ENCODE measurements around the gene INSIG2. TPM values are rescaled to one million over a fixed set of nuclear protein-coding genes. Genes with fewer than 3 reads are reported as not detected.
A peak's percentile ranks its signal among the peaks of the same experiment; 100 is the strongest.

Gene INSIG2
- total and polyA plus RNA-seq, 2 experiments from 2014 or later = 8.1 to 15.1 TPM

DNA sequence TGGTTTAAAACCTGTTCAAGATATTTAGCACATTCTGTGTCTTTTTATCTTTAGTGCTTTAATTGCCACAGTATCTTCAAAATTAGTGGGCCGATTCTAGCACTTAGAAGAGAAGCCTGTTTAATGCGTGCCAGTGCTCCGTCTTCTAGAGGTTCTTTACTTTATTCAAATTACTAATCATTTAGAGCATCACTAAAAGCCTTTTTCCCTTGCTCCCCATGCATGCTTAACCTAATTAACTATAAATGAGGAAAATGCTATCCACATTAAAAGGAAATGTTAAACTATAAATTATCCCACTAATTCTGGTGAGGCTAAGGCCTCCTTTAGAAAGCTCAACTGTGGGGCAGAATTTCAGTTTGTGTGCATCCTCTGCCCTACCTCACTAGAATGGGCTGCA, 31.5 kb upstream of the INSIG2 start (continued):
- TF ChIP-seq, protein P1, sequence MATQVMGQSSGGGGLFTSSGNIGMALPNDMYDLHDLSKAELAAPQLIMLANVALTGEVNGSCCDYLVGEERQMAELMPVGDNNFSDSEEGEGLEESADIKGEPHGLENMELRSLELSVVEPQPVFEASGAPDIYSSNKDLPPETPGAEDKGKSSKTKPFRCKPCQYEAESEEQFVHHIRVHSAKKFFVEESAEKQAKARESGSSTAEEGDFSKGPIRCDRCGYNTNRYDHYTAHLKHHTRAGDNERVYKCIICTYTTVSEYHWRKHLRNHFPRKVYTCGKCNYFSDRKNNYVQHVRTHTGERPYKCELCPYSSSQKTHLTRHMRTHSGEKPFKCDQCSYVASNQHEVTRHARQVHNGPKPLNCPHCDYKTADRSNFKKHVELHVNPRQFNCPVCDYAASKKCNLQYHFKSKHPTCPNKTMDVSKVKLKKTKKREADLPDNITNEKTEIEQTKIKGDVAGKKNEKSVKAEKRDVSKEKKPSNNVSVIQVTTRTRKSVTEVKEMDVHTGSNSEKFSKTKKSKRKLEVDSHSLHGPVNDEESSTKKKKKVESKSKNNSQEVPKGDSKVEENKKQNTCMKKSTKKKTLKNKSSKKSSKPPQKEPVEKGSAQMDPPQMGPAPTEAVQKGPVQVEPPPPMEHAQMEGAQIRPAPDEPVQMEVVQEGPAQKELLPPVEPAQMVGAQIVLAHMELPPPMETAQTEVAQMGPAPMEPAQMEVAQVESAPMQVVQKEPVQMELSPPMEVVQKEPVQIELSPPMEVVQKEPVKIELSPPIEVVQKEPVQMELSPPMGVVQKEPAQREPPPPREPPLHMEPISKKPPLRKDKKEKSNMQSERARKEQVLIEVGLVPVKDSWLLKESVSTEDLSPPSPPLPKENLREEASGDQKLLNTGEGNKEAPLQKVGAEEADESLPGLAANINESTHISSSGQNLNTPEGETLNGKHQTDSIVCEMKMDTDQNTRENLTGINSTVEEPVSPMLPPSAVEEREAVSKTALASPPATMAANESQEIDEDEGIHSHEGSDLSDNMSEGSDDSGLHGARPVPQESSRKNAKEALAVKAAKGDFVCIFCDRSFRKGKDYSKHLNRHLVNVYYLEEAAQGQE (IDR thresholded peaks at IDR 0.05; ENCODE audit: unreplicated experiment) = no peak
- no peak for TF ChIP-seq CREB1 (CRISPR knock-in tag; IDR thresholded peaks at IDR 0.05; ENCODE audit: low read depth)

GRCh38 chr2:118058951-118059350, 29.3 kb upstream of the INSIG2 start:
- no peaks in the 10 kb centered on the region for H3K27me3 ChIP-seq (ENCODE audit: insufficient read depth)
- no peak overlapping the region for H3K4me3 ChIP-seq
- H3K4me3 Mint-ChIP-seq = no peak overlapping the region
- H2AFZ ChIP-seq = peak overlapping the region; percentile 60; the same call in 1 of the 2 replicates
- no peaks in the 10 kb centered on the region for H3K9me3 Mint-ChIP-seq
- ATAC-seq (no peak), DNase-seq (ENCODE audit: low spot score) (no peak)
- no peaks in the 10 kb centered on the region for H4K20me1 ChIP-seq (replicated peaks; ENCODE audit: insufficient read depth)
- no peak for TF ChIP-seq POLR2AphosphoS5 (IDR thresholded peaks at IDR 0.05; ENCODE audit: low read depth)
- TF ChIP-seq EZH2phosphoT487 (IDR thresholded peaks at IDR 0.05; ENCODE audit: unreplicated experiment) = no peak
- TF ChIP-seq ETS1 (IDR thresholded peaks at IDR 0.05) = no peak
- no peak for TF ChIP-seq STAT1 (IDR thresholded peaks at IDR 0.05; ENCODE audit: unreplicated experiment)
- TF ChIP-seq JUNB (IDR thresholded peaks at IDR 0.05; ENCODE audit: unreplicated experiment) = no peak
- no peaks in the 10 kb centered on the region for H3K36me3 ChIP-seq (ENCODE audit: insufficient read depth)
- H3K27me3 Mint-ChIP-seq (ENCODE audit: insufficient read depth, low read depth, poor library complexity) = peaks cover 2% of the 10 kb centered on the region
- H3K4me1 Mint-ChIP-seq = no peaks in the 10 kb centered on the region; the same call in 2 of the 3 replicates
- no peaks in the 10 kb centered on the region for H3F3A ChIP-seq (replicated peaks; ENCODE audit: low read depth)
- no peak overlapping the region for H3K27ac ChIP-seq (ENCODE audit: low read depth)
- no peak overlapping the region for H3K27ac Mint-ChIP-seq
- no peaks in the 10 kb centered on the region for H3K4me1 ChIP-seq (ENCODE audit: insufficient read depth)
- H3K79me2 ChIP-seq (replicated peaks; ENCODE audit: insufficient read depth) = no peaks in the 10 kb centered on the region
- H3K4me2 ChIP-seq = no peak overlapping the region
- H3K9me2 ChIP-seq (ENCODE audit: insufficient read depth) = no peaks in the 10 kb centered on the region
- H3K36me3 Mint-ChIP-seq (ENCODE audit: low read depth) = no peaks in the 10 kb centered on the region

GRCh38 chr2:118059919-118060478, 28.3 kb upstream of the INSIG2 start:
- no peaks in the 10 kb centered on the region for H3K36me3 ChIP-seq (ENCODE audit: insufficient read depth)
- H3K4me2 ChIP-seq = no peak overlapping the region
- H3K4me3 ChIP-seq = no peak overlapping the region
- DNase-seq (ENCODE audit: low spot score) (no peak), ATAC-seq (no peak)
- H3K27me3 ChIP-seq (ENCODE audit: insufficient read depth) = no peaks in the 10 kb centered on the region
- H3F3A ChIP-seq (replicated peaks; ENCODE audit: low read depth) = no peaks in the 10 kb centered on the region
- H3K27ac Mint-ChIP-seq = no peak overlapping the region
- H3K9me3 Mint-ChIP-seq = no peaks in the 10 kb centered on the region
- H3K36me3 Mint-ChIP-seq (ENCODE audit: low read depth) = no peaks in the 10 kb centered on the region
- no peaks in the 10 kb centered on the region for H3K79me2 ChIP-seq (replicated peaks; ENCODE audit: insufficient read depth)
- no peak overlapping the region for H3K27ac ChIP-seq (ENCODE audit: low read depth)
- H3K27me3 Mint-ChIP-seq (ENCODE audit: insufficient read depth, low read depth, poor library complexity) = peaks cover 2% of the 10 kb centered on the region
- H3K9me2 ChIP-seq (ENCODE audit: insufficient read depth) = no peaks in the 10 kb centered on the region
- H3K4me3 Mint-ChIP-seq = no peak overlapping the region
- no peak overlapping the region; the same call in 1 of the 2 replicates for H2AFZ ChIP-seq
- no peaks in the 10 kb centered on the region for H3K4me1 ChIP-seq (ENCODE audit: insufficient read depth)
- H3K4me1 Mint-ChIP-seq = no peaks in the 10 kb centered on the region; the same call in 2 of the 3 replicates
- no peaks in the 10 kb centered on the region for H4K20me1 ChIP-seq (replicated peaks; ENCODE audit: insufficient read depth)
- TF ChIP-seq, protein P1 (IDR thresholded peaks at IDR 0.05; ENCODE audit: unreplicated experiment) = no peak

Data from GM23338 (cell line).